ENCODE data around the gene PHF2.

Gene PHF2

GRCh38 chr9:93576258-93577077 is at the start of gene PHF2:
Gene PHF2, plus strand, starts transcription at chr9:93576584. Its CDS starts 190 bp downstream, at chr9:93576774.
- DNase-seq (ENCODE audit: low read depth) = peak; percentile 16

GRCh38 chr9:93531374-93531773 is 45.0 kb upstream of the PHF2 start:
- no peak for DNase-seq (ENCODE audit: low read depth)

GRCh38 chr9:93532141-93532540 is 44.2 kb upstream of the PHF2 start:
- no peak for DNase-seq (ENCODE audit: low read depth)

GRCh38 chr9:93533863-93534262 is 42.5 kb upstream of the PHF2 start:
- DNase-seq (ENCODE audit: low read depth) = no peak

- DNase-seq (ENCODE audit: low read depth) = no peak
Observed at GRCh38 chr9:93536167-93536566, 40.2 kb upstream of the PHF2 start.

- DNase-seq (ENCODE audit: low read depth) = no peak
Observed at GRCh38 chr9:93536874-93537273, 39.5 kb upstream of the PHF2 start.

GRCh38 chr9:93540305-93540704 is 36.1 kb upstream of the PHF2 start:
- DNase-seq (ENCODE audit: low read depth) = no peak

GRCh38 chr9:93541005-93541404 is 35.4 kb upstream of the PHF2 start:
- no peak for DNase-seq (ENCODE audit: low read depth)

- DNase-seq (ENCODE audit: low read depth) = no peak
Observed at GRCh38 chr9:93541581-93542349, 34.6 kb upstream of the PHF2 start.

GRCh38 chr9:93543117-93543516 is 33.3 kb upstream of the PHF2 start:
- DNase-seq (ENCODE audit: low read depth) = no peak

GRCh38 chr9:93546356-93546755 is 30.0 kb upstream of the PHF2 start:
- DNase-seq (ENCODE audit: low read depth) = no peak

GRCh38 chr9:93549611-93550010 is 26.8 kb upstream of the PHF2 start:
- DNase-seq (ENCODE audit: low read depth) = no peak

GRCh38 chr9:93552923-93553322 is 23.5 kb upstream of the PHF2 start:
- DNase-seq (ENCODE audit: low read depth) = no peak

- DNase-seq (ENCODE audit: low read depth) = no peak
Observed at GRCh38 chr9:93555370-93555769, 21.0 kb upstream of the PHF2 start.

- no peak for DNase-seq (ENCODE audit: low read depth)
Observed at GRCh38 chr9:93557366-93558137, 18.8 kb upstream of the PHF2 start.

GRCh38 chr9:93558503-93558902 is 17.9 kb upstream of the PHF2 start:
- DNase-seq (ENCODE audit: low read depth) = no peak

GRCh38 chr9:93560991-93561390 is 15.4 kb upstream of the PHF2 start:
- DNase-seq (ENCODE audit: low read depth) = no peak

- no peak for DNase-seq (ENCODE audit: low read depth)
Observed at GRCh38 chr9:93562157-93562556, 14.2 kb upstream of the PHF2 start.

GRCh38 chr9:93565089-93565488 is 11.3 kb upstream of the PHF2 start:
- DNase-seq (ENCODE audit: low read depth) = no peak

- peak; percentile 98 for DNase-seq (ENCODE audit: low read depth)
Observed at GRCh38 chr9:93566408-93567270, 9.7 kb upstream of the PHF2 start.

GRCh38 chr9:93567271-93567959 is 9.0 kb upstream of the PHF2 start:
- DNase-seq (ENCODE audit: low read depth) = no peak
